ENCODE measurements around the gene SCN7A.

SCN7A gene

DNA sequence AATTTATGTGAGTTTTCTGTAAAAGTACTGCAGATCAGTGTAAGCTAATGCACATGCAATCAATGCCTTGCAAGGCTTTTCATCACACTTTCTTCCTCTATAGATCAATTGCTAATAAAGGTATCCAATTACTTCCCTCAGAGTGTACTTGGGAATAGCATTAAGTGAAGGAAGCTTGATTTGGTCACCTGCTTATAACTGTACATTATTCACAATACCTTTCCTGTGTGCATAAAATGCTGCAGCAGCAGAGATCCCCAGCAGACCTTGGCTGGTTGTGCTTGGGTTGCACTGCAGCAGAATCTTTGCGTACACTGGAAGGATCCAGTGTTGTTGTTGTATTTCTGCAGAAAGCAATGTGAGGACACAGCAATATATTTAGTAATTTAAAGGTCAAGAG, 99.8 kb downstream of the SCN7A start:
- Histone ChIP-seq H3K27ac (ENCODE audit: low read depth, low read length) (no peak overlapping the region), H3K36me3 (ENCODE audit: insufficient read depth, low read length) (no peaks in the 10 kb centered on the region), H3K79me2 (ENCODE audit: control insufficient read depth, insufficient read depth, low read length, unreplicated experiment) (no peaks in the 10 kb centered on the region), H3K4me3 (ENCODE audit: low read depth, low read length) (no peak overlapping the region), H3K27me3 (ENCODE audit: insufficient read depth, low read length) (no peaks in the 10 kb centered on the region), H3K4me1 (ENCODE audit: control insufficient read depth, insufficient read depth, low read length, unreplicated experiment) (no peaks in the 10 kb centered on the region), H2AFZ (ENCODE audit: low read length, unreplicated experiment) (no peak overlapping the region)

DNA sequence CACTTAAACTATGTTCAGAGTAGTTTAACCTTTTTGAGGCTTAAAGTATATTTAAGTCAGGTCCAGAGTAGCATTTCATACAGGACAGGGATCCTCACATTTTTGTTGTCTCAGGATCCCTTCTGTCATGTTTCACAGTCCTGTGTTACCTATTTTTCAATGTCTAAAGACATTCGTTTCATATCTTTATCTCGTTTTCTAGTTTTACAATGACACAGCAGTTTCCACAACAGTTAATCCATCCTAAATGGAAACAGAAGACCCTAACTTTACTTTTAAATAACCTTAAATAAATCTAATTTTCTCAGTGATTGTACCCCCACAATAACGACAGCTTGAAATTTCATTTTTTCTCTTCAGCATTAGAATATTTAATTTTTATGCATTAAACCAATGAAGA, 101.0 kb downstream of the SCN7A start:
- Histone ChIP-seq H3K4me1 (ENCODE audit: control insufficient read depth, insufficient read depth, low read length, unreplicated experiment) (peaks cover 6% of the 10 kb centered on the region), H3K27me3 (ENCODE audit: insufficient read depth, low read length) (no peaks in the 10 kb centered on the region), H3K4me3 (ENCODE audit: low read depth, low read length) (no peak overlapping the region), H3K79me2 (ENCODE audit: control insufficient read depth, insufficient read depth, low read length, unreplicated experiment) (no peaks in the 10 kb centered on the region), H3K27ac (ENCODE audit: low read depth, low read length) (no peak overlapping the region), H2AFZ (ENCODE audit: low read length, unreplicated experiment) (no peak overlapping the region), H3K36me3 (ENCODE audit: insufficient read depth, low read length) (no peaks in the 10 kb centered on the region)

DNA sequence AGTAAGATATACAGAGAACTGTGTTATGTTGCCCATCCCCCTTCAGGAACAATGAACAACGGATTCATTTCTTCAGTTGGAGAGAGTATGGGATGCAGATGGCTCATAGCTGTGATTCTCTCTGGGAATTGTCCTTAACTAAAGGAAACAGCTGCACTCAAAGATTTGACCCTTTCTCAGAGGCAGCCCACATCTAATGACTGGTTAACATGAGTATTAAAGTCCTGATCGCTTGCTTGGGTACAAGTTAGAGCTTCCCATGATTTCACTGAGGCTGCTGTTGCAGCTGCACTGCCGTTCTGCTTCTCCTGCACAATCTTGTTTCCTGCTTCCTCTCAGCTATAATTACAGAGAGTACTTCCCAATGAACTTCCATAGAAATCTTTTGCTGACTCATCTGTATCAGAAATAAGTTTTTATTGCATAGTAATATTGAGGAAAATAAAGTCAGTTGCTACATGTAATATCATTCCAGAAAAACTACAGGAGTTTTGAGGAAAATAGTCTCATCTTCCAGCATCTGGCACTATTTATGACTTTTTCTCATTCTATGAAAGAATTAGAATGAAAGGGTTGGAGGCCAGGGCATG, 105.5 kb downstream of the SCN7A start:
- H2AFZ ChIP-seq (ENCODE audit: low read length, unreplicated experiment), result peak overlapping the region; percentile 95
- no peaks in the 10 kb centered on the region for H3K79me2 ChIP-seq (ENCODE audit: control insufficient read depth, insufficient read depth, low read length, unreplicated experiment)
- no peak overlapping the region for H3K4me3 ChIP-seq (ENCODE audit: low read depth, low read length)
- no peak overlapping the region for H3K27ac ChIP-seq (ENCODE audit: low read depth, low read length)
- peaks cover 6% of the 10 kb centered on the region for H3K4me1 ChIP-seq (ENCODE audit: control insufficient read depth, insufficient read depth, low read length, unreplicated experiment)
- no peaks in the 10 kb centered on the region for H3K27me3 ChIP-seq (ENCODE audit: insufficient read depth, low read length)
- no peaks in the 10 kb centered on the region for H3K36me3 ChIP-seq (ENCODE audit: insufficient read depth, low read length)

DNA sequence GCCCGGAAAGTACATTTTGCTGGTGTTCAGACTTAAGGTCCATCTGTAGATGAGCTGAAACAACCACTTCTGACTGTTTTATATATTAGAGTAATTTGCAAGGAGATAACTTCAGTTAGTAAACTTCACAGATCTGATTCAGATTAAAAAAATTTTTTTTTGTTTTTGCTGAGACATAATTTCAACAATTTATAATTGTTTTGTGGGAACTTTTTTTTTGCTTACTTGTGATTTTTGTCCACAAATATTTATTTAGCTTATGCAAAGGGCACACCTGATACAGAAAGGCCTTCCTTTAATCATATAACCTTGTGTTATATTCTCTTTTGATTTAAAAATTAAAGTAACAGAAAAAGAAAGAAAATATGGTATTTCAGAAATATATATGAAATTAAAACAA, 108.7 kb downstream of the SCN7A start:
- Histone ChIP-seq H3K27me3 (ENCODE audit: insufficient read depth, low read length) (no peaks in the 10 kb centered on the region), H3K4me1 (ENCODE audit: control insufficient read depth, insufficient read depth, low read length, unreplicated experiment) (peaks cover 6% of the 10 kb centered on the region), H3K27ac (ENCODE audit: low read depth, low read length) (no peak overlapping the region), H2AFZ (ENCODE audit: low read length, unreplicated experiment) (no peak overlapping the region), H3K79me2 (ENCODE audit: control insufficient read depth, insufficient read depth, low read length, unreplicated experiment) (no peaks in the 10 kb centered on the region), H3K36me3 (ENCODE audit: insufficient read depth, low read length) (no peaks in the 10 kb centered on the region), H3K4me3 (ENCODE audit: low read depth, low read length) (no peak overlapping the region)

DNA sequence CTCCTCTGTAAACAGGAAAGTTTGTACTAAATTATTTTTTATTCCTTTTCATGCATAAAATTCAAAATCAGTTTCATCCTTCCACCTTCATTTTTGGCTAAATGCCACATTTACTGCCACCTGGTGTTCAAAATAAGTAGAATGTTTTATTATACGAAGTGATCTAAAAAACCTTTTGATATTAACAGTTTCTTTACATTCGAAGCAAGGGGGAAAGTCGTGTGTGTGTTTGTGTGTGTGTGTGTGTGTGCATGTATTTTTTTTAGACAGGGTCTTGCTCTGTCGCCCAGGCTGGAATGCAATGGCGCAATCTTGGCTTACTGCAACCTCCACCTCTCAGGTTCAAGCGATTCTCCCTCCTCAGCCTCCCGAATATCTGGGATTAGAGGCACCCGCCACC, 109.3 kb downstream of the SCN7A start:
- H2AFZ ChIP-seq (ENCODE audit: low read length, unreplicated experiment), result no peak overlapping the region

DNA sequence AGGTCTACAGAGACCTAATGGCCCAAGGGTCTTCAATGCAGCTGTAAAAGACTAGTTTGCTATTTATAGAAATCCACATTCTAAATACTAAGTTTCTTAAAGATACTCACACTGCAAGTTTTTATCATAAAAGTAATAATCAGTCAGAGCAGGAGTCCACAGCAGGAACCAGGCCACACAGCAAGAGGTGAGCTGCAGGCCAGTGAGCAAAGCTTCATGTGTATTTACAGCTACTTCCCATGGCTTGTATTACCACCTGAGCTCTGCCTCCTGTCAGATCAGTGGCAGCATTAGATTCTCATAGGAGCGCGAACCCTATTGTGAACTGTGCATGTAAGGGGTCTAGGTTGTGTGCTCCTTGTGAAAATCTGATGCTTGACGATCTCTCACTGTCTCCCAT, 111.6 kb downstream of the SCN7A start:
- Histone ChIP-seq H3K4me3 (ENCODE audit: low read depth, low read length) (no peak overlapping the region), H3K27ac (ENCODE audit: low read depth, low read length) (no peak overlapping the region), H2AFZ (ENCODE audit: low read length, unreplicated experiment) (no peak overlapping the region), H3K36me3 (ENCODE audit: insufficient read depth, low read length) (no peaks in the 10 kb centered on the region), H3K27me3 (ENCODE audit: insufficient read depth, low read length) (no peaks in the 10 kb centered on the region), H3K79me2 (ENCODE audit: control insufficient read depth, insufficient read depth, low read length, unreplicated experiment) (no peaks in the 10 kb centered on the region), H3K4me1 (ENCODE audit: control insufficient read depth, insufficient read depth, low read length, unreplicated experiment) (no peaks in the 10 kb centered on the region)

More for the DNA sequence above, 109.3 kb downstream of the SCN7A start:
- peaks cover 6% of the 10 kb centered on the region for H3K4me1 ChIP-seq (ENCODE audit: control insufficient read depth, insufficient read depth, low read length, unreplicated experiment)
- no peak overlapping the region for H3K27ac ChIP-seq (ENCODE audit: low read depth, low read length)
- H3K4me3 ChIP-seq (ENCODE audit: low read depth, low read length), result no peak overlapping the region
- H3K36me3 ChIP-seq (ENCODE audit: insufficient read depth, low read length), result no peaks in the 10 kb centered on the region
- no peaks in the 10 kb centered on the region for H3K27me3 ChIP-seq (ENCODE audit: insufficient read depth, low read length)
- no peaks in the 10 kb centered on the region for H3K79me2 ChIP-seq (ENCODE audit: control insufficient read depth, insufficient read depth, low read length, unreplicated experiment)

DNA sequence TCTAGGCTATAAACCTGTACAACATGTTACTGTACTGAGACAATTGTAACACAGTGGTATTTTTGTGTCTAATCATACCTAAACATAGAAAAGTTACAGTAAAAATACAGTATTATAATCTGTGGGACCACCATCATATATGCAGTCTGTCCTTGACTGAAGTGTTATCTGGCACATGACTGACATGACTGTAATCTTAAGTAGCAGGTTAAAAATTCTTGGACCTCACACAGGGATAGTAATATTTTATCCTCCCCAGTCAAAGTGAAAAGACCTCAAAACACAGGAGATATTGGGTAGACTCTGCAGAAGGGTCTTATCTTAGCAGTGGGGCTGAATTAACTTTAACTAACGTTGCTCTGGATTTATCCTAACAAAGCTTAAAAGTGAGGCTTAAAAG, 113.4 kb downstream of the SCN7A start:
- no peaks in the 10 kb centered on the region for H3K36me3 ChIP-seq (ENCODE audit: insufficient read depth, low read length)
- no peaks in the 10 kb centered on the region for H3K79me2 ChIP-seq (ENCODE audit: control insufficient read depth, insufficient read depth, low read length, unreplicated experiment)
- H2AFZ ChIP-seq (ENCODE audit: low read length, unreplicated experiment), result no peak overlapping the region
- no peaks in the 10 kb centered on the region for H3K4me1 ChIP-seq (ENCODE audit: control insufficient read depth, insufficient read depth, low read length, unreplicated experiment)
- no peak overlapping the region for H3K27ac ChIP-seq (ENCODE audit: low read depth, low read length)
- no peaks in the 10 kb centered on the region for H3K27me3 ChIP-seq (ENCODE audit: insufficient read depth, low read length)
- no peak overlapping the region for H3K4me3 ChIP-seq (ENCODE audit: low read depth, low read length)

DNA sequence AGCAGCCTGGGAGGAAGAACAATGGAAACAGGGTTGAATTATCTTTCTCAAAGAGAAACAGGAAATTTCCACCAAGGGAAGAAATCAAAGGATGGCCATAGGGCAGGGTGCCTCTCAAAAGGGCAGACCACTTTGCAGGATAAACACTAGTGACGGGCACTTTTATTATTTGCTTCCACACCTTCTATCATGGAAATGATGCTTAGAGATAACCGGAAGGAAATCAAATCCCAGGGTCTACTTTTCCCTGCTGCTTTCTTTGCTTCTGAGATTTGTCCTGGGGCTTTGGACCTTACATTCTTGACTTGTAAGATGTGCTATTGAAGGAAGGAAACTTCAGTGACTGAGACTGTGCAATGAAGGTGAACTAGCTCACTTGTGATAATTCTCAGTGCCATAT, 117.2 kb downstream of the SCN7A start:
- H3K36me3 ChIP-seq (ENCODE audit: insufficient read depth, low read length), result no peaks in the 10 kb centered on the region
- no peak overlapping the region for H3K27ac ChIP-seq (ENCODE audit: low read depth, low read length)
- H3K27me3 ChIP-seq (ENCODE audit: insufficient read depth, low read length), result no peaks in the 10 kb centered on the region
- peaks cover 11% of the 10 kb centered on the region for H3K79me2 ChIP-seq (ENCODE audit: control insufficient read depth, insufficient read depth, low read length, unreplicated experiment)
- peaks cover 15% of the 10 kb centered on the region for H3K4me1 ChIP-seq (ENCODE audit: control insufficient read depth, insufficient read depth, low read length, unreplicated experiment)
- H3K4me3 ChIP-seq (ENCODE audit: low read depth, low read length), result peak overlapping the region; percentile 86; the same call in 1 of the 2 replicates
- H2AFZ ChIP-seq (ENCODE audit: low read length, unreplicated experiment), result no peak overlapping the region

DNA sequence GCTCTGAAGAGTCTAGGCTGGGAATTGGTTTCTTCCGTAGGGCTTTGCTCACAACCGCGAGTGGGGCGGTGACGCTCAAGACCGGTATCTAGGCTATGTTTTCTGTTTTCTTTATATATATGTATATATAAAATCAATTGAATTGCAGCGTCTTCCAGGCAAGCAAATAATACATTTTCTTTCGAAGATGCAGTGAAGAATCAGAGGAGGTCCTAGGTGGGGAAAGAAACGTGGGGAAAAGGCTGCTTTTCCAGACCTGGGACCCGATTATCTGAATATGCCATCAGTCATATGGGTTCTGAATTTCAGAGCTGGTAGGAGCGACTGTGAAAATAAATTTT, 117.6 kb downstream of the SCN7A start:
- H3K27ac ChIP-seq (ENCODE audit: low read depth, low read length), result no peak overlapping the region
- H3K79me2 ChIP-seq (ENCODE audit: control insufficient read depth, insufficient read depth, low read length, unreplicated experiment), result peaks cover 11% of the 10 kb centered on the region
- peak overlapping the region; percentile 80 for H2AFZ ChIP-seq (ENCODE audit: low read length, unreplicated experiment)
- H3K27me3 ChIP-seq (ENCODE audit: insufficient read depth, low read length), result no peaks in the 10 kb centered on the region
- H3K4me1 ChIP-seq (ENCODE audit: control insufficient read depth, insufficient read depth, low read length, unreplicated experiment), result peaks cover 15% of the 10 kb centered on the region
- H3K36me3 ChIP-seq (ENCODE audit: insufficient read depth, low read length), result no peaks in the 10 kb centered on the region
- H3K4me3 ChIP-seq (ENCODE audit: low read depth, low read length), result peak overlapping the region; percentile 86

DNA sequence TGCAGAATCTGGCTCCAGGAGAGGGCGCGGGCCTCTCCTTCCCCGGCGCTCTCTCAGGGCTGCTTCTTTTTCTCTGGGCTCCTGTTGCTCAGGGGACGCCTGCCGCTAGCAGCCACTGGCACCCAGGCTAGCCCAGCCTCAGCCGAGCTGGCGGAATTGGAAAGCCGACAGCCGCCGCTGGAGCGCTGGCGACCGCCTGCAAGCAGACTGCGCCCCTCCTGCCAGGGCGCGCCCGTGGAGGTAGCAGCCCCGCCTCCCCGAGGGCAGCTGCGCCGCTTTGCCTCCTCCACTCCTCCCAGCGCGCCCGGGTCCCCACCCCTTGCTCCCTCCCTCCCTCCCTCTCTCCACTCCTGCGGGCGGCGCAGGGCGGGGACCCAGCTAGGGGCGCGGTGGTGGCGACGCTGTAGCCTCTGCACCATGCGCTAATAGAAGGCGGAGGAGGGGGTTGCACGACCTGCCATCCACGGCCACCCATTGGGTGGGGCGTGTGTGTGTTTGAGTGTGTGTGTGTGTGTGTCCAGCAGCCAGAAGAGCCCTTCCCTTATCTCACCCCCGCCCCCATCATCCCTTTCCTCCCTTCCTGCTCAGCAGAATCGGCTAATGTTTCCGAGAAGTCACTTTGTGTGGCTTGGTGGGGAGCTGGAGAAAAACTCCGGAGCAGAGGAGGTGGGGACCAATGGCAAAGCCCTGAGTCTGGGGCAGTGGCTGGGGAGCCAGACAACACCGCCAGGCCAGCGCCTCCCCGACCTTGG, 118.1 kb downstream of the SCN7A start, which contains the start of gene SCN9A:
Gene SCN9A, minus strand, starts transcription at position 209 of the 752 bp plus-strand sequence. CDS start 64,188 bp downstream, outside the sequence.
- Histone ChIP-seq H2AFZ (ENCODE audit: low read length, unreplicated experiment) (peak within 1 kb of the TSS; percentile 80), H3K27me3 (ENCODE audit: insufficient read depth, low read length) (no peaks in the 10 kb centered on the region), H3K4me1 (ENCODE audit: control insufficient read depth, insufficient read depth, low read length, unreplicated experiment) (peaks cover 19% of the 10 kb centered on the region), H3K27ac (ENCODE audit: low read depth, low read length) (no peak within 1 kb of the TSS), H3K4me3 (ENCODE audit: low read depth, low read length) (peak within 1 kb of the TSS; percentile 86), H3K36me3 (ENCODE audit: insufficient read depth, low read length) (no peaks in the 10 kb centered on the region), H3K79me2 (ENCODE audit: control insufficient read depth, insufficient read depth, low read length, unreplicated experiment) (peaks cover 12% of the 10 kb centered on the region)

DNA sequence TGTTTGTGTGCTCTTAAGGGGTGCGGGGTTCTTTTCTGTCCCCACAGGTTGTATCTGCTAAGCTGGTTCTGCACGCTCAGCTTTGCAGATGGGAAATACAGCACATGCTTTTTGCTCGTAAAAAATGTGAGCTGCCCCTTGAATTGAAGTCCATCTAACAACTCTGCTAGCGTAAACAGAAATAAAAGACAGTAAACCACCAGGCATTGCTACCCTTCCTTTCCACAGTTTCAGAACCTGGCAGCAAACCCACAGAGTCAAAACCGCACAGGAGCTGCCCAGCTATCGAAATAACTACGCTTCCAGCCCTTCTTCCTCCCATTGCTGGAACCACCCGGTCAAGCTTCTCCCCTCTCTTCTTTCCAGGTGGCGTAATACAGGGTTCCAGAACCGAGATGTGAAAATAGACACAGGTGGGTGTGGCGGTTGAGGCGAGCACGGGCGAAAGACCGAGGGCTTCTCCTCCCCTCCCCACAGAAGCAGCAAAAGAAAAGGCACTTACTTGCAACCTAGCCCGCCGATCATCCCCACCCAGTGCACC, 118.8 kb downstream of the SCN7A start:
- Histone ChIP-seq H3K36me3 (ENCODE audit: insufficient read depth, low read length) (no peaks in the 10 kb centered on the region), H3K4me1 (ENCODE audit: control insufficient read depth, insufficient read depth, low read length, unreplicated experiment) (peaks cover 23% of the 10 kb centered on the region), H3K27ac (ENCODE audit: low read depth, low read length) (no peak overlapping the region), H3K79me2 (ENCODE audit: control insufficient read depth, insufficient read depth, low read length, unreplicated experiment) (peaks cover 16% of the 10 kb centered on the region), H3K4me3 (ENCODE audit: low read depth, low read length) (peak overlapping the region; percentile 86), H3K27me3 (ENCODE audit: insufficient read depth, low read length) (no peaks in the 10 kb centered on the region), H2AFZ (ENCODE audit: low read length, unreplicated experiment) (peak overlapping the region; percentile 80)

Data from ACC112 (cell line).